SU-DHL-6 (cell line): Measurements from ENCODE around the gene LTF.

Experiments
- EZH2phosphoT487 ChIP-seq: fragments of 200-600 bp; sonication (generic), shearing (Covaris generic); conservative IDR thresholded peaks from 2 replicates; pipeline ENCODE4 v1.6.1; 2018; ENCODE audit warnings: mild to moderate bottlenecking, antibody characterized with exemption, low read length, moderate library complexity, mixed read lengths
- TF ChIP-seq, protein P1 (sequence below): fragments of 200-600 bp; sonication (generic); IDR thresholded peaks from one replicate; pipeline ENCODE4 v1.5.1; 2017; ENCODE audit warnings: antibody characterized with exemption, mild to moderate bottlenecking, low read length, moderate library complexity; ENCODE audit not compliant: insufficient read depth, poor library complexity, severe bottlenecking

- TF ChIP-seq, protein P1, sequence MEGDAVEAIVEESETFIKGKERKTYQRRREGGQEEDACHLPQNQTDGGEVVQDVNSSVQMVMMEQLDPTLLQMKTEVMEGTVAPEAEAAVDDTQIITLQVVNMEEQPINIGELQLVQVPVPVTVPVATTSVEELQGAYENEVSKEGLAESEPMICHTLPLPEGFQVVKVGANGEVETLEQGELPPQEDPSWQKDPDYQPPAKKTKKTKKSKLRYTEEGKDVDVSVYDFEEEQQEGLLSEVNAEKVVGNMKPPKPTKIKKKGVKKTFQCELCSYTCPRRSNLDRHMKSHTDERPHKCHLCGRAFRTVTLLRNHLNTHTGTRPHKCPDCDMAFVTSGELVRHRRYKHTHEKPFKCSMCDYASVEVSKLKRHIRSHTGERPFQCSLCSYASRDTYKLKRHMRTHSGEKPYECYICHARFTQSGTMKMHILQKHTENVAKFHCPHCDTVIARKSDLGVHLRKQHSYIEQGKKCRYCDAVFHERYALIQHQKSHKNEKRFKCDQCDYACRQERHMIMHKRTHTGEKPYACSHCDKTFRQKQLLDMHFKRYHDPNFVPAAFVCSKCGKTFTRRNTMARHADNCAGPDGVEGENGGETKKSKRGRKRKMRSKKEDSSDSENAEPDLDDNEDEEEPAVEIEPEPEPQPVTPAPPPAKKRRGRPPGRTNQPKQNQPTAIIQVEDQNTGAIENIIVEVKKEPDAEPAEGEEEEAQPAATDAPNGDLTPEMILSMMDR = no peak
- no peak for TF ChIP-seq EZH2phosphoT487
Observed at GRCh38 chr3:46419816-46420215, 44.9 kb downstream of the LTF start.
